Measurements from ENCODE around the gene CGB1. TPM values are rescaled to one million over a fixed set of nuclear protein-coding genes. Genes with fewer than 3 reads are reported as not detected.

CGB1 gene
- total and polyA plus RNA-seq, 10 of the 15 experiments (the other 5 are each of a cell fraction or from before 2014, with no cell fraction given), result not detected

GRCh38 chr19:48991011-48991609, 45.6 kb downstream of the CGB1 start (continued):
- TF ChIP-seq NR2C2 (IDR thresholded peaks at IDR 0.05; ENCODE audit: borderline replicate concordance, control insufficient read depth, insufficient read length, low read depth) (no peak), RBBP5 (conservative IDR thresholded peaks at IDR 0.05) (no peak), GABPA (IDR thresholded peaks at IDR 0.05; ENCODE audit: low read depth) (no peak), PAX5 (IDR thresholded peaks at IDR 0.05; ENCODE audit: borderline replicate concordance, low read depth, low read length) (no peak), NR2C1 (IDR thresholded peaks at IDR 0.05) (no peak), SPI1 (IDR thresholded peaks at IDR 0.05; ENCODE audit: borderline replicate concordance, insufficient read depth, low read depth, low read length) (no peak)

GRCh38 chr19:48990400-48990799, 46.3 kb downstream of the CGB1 start:
- Histone ChIP-seq H3K27ac (ENCODE audit: control insufficient read depth, insufficient read depth) (no peak overlapping the region), H2AFZ (ENCODE audit: control insufficient read depth, low read depth, low read length) (no peak overlapping the region), H3K4me2 (ENCODE audit: control insufficient read depth, insufficient read depth) (peak overlapping the region; percentile 7; the same call in 1 of the 2 replicates), H4K20me1 (ENCODE audit: control insufficient read depth, insufficient read depth) (no peaks in the 10 kb centered on the region), H3K4me3 (no peak overlapping the region), H3K79me2 (ENCODE audit: control insufficient read depth, insufficient read depth, low read length) (peaks cover 45% of the 10 kb centered on the region), H3K27me3 (replicated peaks in 1 of 2; ENCODE audit: control insufficient read depth in 2 of 2, insufficient read depth in 2 of 2, low read length in 1 of 2) (no peaks in the 10 kb centered on the region), H3K9me3 (replicated peaks; ENCODE audit: control insufficient read depth, insufficient read depth, low read length) (no peaks in the 10 kb centered on the region), H3K4me1 (ENCODE audit: control insufficient read depth, insufficient read depth, low read length) (peaks cover 3% of the 10 kb centered on the region), H3K36me3 (ENCODE audit: control insufficient read depth in 2 of 2, insufficient read depth in 2 of 2, low read length in 1 of 2) (peaks cover 0 to 15% of the 10 kb centered on the region in 2 experiments; a peak in 3 of 4 replicates), H3K9ac (ENCODE audit: control insufficient read depth, insufficient read depth, low read length) (no peak overlapping the region)
- TF ChIP-seq YY1 (IDR thresholded peaks at IDR 0.05; ENCODE audit: low read depth, low read length) (no peak), ZNF592 (IDR thresholded peaks at IDR 0.05) (no peak), SREBF1 (IDR thresholded peaks at IDR 0.05; ENCODE audit: low read length) (no peak), ATF2 (IDR thresholded peaks at IDR 0.05; ENCODE audit: low read length) (no peak), YBX1 (IDR thresholded peaks at IDR 0.05) (no peak), CREB1 (IDR thresholded peaks at IDR 0.05; ENCODE audit: low read depth) (no peak), BMI1 (IDR thresholded peaks at IDR 0.05; ENCODE audit: borderline replicate concordance) (no peak), ZNF217 (IDR thresholded peaks at IDR 0.05) (no peak), ZNF274 (IDR thresholded peaks at IDR 0.05; ENCODE audit: insufficient read depth, insufficient read length) (no peak), IKZF2 (IDR thresholded peaks at IDR 0.05) (no peak), RAD21 (IDR thresholded peaks at IDR 0.05; ENCODE audit: insufficient read depth, low read depth, low read length) (no peak)
- ChIA-PET SMC1A (ENCODE audit: uncharacterized antibody, unreplicated experiment) (interaction anchor here (1.1 kb wide), 1 partner anchor 12 kb away, joined by 3 read pairs; no protein-coding TSS in a partner anchor), POLR2A (no interaction called here), RAD21 (ENCODE audit: unreplicated experiment) (no interaction called here), CTCF (interaction anchor here (1.1 to 4.0 kb wide), 2 partner anchors 11 to 19 kb away, joined by 3 to 55 read pairs; no protein-coding TSS in a partner anchor)
- no peak for ATAC-seq
- BruUV-seq (replicated peaks), result TSS peak; percentile 30
- intact Hi-C loops (cut with micrococcal nuclease; ENCODE audit: unreplicated experiment) (no loop called here), in situ Hi-C loops (cut with MboI) (no loop called here)
- peak; percentile 54 for FAIRE-seq
- WGBS (ENCODE audit: insufficient coverage, insufficient replicate concordance, low lambda C conversion rate, missing lambda C conversion rate), result 100% methylated on average over 4 of the region's 4 CpGs
- DNase-seq (ENCODE audit: low read depth, low spot score), result no peak
